ENCODE data around the gene AMT. TPM values are rescaled to one million over a fixed set of nuclear protein-coding genes. Genes with fewer than 3 reads are reported as not detected.

The AMT gene
- total and polyA plus RNA-seq, 2 of the 13 experiments (the other 11 are each of a cell fraction or from before 2014, with no cell fraction given): 35.3 to 59.0 TPM

DNA sequence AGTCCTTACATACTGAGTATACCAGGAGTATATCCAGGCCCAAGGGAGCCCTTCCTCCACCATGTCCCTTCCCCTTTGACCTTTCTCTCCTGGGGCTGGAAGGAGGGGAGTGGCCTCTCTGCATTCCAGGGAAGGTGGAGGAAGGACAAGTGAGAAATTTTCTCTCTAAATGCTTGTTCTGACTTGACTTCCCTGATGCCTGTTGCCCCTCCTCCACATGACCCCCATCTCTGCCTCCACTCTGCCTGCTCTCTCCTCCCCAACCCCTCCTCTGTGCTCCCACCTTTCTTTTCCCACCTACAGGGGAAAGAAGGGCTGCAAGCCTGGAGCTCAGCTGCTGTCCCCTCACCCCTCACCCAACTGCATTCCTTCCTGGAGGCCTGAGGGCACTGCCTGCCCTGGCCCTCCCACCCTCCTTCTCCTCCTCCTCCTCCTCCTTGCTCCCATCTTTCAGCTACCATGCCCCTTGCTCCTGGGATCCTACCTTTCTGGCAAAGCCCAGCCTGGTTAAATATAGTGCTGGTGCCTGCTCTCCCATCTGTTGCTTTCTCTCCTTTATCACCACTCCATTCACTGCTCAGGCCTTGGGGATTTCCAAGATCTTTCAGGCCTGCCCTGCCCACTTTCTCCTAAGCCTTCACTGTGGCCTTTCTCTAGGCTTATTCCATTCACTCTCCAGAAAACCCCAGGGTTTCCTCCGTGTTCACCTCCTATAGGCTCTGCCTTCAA, 39.3 kb upstream of the AMT start (continued):
- TF ChIP-seq, protein P1, sequence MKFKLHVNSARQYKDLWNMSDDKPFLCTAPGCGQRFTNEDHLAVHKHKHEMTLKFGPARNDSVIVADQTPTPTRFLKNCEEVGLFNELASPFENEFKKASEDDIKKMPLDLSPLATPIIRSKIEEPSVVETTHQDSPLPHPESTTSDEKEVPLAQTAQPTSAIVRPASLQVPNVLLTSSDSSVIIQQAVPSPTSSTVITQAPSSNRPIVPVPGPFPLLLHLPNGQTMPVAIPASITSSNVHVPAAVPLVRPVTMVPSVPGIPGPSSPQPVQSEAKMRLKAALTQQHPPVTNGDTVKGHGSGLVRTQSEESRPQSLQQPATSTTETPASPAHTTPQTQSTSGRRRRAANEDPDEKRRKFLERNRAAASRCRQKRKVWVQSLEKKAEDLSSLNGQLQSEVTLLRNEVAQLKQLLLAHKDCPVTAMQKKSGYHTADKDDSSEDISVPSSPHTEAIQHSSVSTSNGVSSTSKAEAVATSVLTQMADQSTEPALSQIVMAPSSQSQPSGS (CRISPR knock-in tag; IDR thresholded peaks at IDR 0.05): no peak
- TF ChIP-seq MAZ (IDR thresholded peaks at IDR 0.05; ENCODE audit: borderline replicate concordance, low read depth, low read length) (no peak), MAZ (CRISPR knock-in tag; IDR thresholded peaks at IDR 0.05; ENCODE audit: low read depth) (no peak), FOXO1 (CRISPR knock-in tag; IDR thresholded peaks at IDR 0.05) (no peak), ZFP37 (CRISPR knock-in tag; IDR thresholded peaks at IDR 0.05; ENCODE audit: borderline replicate concordance) (no peak), SAP130 (CRISPR knock-in tag; IDR thresholded peaks at IDR 0.05; ENCODE audit: low read depth) (no peak), TEAD3 (CRISPR knock-in tag; optimal IDR thresholded peaks at IDR 0.05; ENCODE audit: borderline replicate concordance) (peak; percentile 60)
- TF ChIP-seq, protein P2, sequence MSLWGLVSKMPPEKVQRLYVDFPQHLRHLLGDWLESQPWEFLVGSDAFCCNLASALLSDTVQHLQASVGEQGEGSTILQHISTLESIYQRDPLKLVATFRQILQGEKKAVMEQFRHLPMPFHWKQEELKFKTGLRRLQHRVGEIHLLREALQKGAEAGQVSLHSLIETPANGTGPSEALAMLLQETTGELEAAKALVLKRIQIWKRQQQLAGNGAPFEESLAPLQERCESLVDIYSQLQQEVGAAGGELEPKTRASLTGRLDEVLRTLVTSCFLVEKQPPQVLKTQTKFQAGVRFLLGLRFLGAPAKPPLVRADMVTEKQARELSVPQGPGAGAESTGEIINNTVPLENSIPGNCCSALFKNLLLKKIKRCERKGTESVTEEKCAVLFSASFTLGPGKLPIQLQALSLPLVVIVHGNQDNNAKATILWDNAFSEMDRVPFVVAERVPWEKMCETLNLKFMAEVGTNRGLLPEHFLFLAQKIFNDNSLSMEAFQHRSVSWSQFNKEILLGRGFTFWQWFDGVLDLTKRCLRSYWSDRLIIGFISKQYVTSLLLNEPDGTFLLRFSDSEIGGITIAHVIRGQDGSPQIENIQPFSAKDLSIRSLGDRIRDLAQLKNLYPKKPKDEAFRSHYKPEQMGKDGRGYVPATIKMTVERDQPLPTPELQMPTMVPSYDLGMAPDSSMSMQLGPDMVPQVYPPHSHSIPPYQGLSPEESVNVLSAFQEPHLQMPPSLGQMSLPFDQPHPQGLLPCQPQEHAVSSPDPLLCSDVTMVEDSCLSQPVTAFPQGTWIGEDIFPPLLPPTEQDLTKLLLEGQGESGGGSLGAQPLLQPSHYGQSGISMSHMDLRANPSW (CRISPR knock-in tag; IDR thresholded peaks at IDR 0.05; ENCODE audit: borderline replicate concordance): no peak
- TF ChIP-seq, protein P3, sequence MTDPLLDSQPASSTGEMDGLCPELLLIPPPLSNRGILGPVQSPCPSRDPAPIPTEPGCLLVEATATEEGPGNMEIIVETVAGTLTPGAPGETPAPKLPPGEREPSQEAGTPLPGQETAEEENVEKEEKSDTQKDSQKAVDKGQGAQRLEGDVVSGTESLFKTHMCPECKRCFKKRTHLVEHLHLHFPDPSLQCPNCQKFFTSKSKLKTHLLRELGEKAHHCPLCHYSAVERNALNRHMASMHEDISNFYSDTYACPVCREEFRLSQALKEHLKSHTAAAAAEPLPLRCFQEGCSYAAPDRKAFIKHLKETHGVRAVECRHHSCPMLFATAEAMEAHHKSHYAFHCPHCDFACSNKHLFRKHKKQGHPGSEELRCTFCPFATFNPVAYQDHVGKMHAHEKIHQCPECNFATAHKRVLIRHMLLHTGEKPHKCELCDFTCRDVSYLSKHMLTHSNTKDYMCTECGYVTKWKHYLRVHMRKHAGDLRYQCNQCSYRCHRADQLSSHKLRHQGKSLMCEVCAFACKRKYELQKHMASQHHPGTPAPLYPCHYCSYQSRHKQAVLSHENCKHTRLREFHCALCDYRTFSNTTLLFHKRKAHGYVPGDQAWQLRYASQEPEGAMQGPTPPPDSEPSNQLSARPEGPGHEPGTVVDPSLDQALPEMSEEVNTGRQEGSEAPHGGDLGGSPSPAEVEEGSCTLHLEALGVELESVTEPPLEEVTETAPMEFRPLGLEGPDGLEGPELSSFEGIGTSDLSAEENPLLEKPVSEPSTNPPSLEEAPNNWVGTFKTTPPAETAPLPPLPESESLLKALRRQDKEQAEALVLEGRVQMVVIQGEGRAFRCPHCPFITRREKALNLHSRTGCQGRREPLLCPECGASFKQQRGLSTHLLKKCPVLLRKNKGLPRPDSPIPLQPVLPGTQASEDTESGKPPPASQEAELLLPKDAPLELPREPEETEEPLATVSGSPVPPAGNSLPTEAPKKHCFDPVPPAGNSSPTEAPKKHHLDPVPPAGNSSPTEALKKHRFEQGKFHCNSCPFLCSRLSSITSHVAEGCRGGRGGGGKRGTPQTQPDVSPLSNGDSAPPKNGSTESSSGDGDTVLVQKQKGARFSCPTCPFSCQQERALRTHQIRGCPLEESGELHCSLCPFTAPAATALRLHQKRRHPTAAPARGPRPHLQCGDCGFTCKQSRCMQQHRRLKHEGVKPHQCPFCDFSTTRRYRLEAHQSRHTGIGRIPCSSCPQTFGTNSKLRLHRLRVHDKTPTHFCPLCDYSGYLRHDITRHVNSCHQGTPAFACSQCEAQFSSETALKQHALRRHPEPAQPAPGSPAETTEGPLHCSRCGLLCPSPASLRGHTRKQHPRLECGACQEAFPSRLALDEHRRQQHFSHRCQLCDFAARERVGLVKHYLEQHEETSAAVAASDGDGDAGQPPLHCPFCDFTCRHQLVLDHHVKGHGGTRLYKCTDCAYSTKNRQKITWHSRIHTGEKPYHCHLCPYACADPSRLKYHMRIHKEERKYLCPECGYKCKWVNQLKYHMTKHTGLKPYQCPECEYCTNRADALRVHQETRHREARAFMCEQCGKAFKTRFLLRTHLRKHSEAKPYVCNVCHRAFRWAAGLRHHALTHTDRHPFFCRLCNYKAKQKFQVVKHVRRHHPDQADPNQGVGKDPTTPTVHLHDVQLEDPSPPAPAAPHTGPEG (CRISPR knock-in tag; IDR thresholded peaks at IDR 0.05): no peak
- TF ChIP-seq, protein P4, sequence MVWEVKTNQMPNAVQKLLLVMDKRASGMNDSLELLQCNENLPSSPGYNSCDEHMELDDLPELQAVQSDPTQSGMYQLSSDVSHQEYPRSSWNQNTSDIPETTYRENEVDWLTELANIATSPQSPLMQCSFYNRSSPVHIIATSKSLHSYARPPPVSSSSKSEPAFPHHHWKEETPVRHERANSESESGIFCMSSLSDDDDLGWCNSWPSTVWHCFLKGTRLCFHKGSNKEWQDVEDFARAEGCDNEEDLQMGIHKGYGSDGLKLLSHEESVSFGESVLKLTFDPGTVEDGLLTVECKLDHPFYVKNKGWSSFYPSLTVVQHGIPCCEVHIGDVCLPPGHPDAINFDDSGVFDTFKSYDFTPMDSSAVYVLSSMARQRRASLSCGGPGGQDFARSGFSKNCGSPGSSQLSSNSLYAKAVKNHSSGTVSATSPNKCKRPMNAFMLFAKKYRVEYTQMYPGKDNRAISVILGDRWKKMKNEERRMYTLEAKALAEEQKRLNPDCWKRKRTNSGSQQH (CRISPR knock-in tag; IDR thresholded peaks at IDR 0.05; ENCODE audit: low read depth): no peak
- TF ChIP-seq, protein P5, sequence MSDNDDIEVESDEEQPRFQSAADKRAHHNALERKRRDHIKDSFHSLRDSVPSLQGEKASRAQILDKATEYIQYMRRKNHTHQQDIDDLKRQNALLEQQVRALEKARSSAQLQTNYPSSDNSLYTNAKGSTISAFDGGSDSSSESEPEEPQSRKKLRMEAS (IDR thresholded peaks at IDR 0.05): no peak

All from HepG2 (cell line).